Stomach (tissue), 4 donors: ENCODE results near the gene DIP2A.

Experiments
- EP300 ChIP-seq: sonication (generic); formaldehyde crosslinking; IDR thresholded peaks from one replicate; pipeline ENCODE4 v1.6.1; 2017; ENCODE audit warnings: antibody characterized with exemption
- POLR2A ChIP-seq, 4 donors: fragments of 450-650 bp; IDR thresholded peaks; one replicate each; pipeline ENCODE4 v1.6.1; 2016; ENCODE audit warnings: antibody characterized with exemption in 4 of 4, control low read depth in 2 of 4, mild to moderate bottlenecking in 1 of 4, moderate library complexity in 1 of 4
- POLR2AphosphoS5 ChIP-seq, 3 donors: sonication (generic); formaldehyde crosslinking; IDR thresholded peaks; one replicate each; pipeline ENCODE4 v1.6.1; 2016; ENCODE audit warnings: antibody characterized with exemption in 3 of 3
- TF ChIP-seq, protein P1 (sequence below), 7 experiments: fragments of 450-650 bp in 4 of 7; fragments of 200-600 bp in 3 of 7; sonication (generic) in 3 of 7; IDR thresholded peaks; one replicate each; pipeline ENCODE4 v1.5.1; 2016 to 2019; ENCODE audit warnings: antibody characterized with exemption in 7 of 7, control low read depth in 2 of 7, mild to moderate bottlenecking in 1 of 7

DNA sequence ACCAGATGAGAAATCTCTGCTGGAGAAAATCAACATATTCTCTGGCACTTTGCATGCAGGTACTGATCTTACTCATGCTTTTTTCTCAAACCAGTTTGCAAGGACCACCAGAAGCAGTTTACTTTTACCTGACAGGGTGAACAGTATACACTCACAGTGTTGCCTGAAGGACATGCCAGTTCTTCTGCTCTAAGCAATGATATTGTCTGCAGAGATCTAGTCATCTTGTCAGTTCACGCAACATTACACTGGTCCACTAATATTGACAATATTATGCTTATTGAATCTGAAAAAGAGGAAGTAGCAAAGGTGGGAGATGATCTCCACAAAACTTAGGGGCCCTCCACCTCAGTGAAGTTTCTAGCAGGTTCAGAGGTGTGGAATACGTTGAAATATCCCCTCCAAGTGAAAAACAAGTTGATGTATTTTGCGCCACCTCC is 150.0 kb downstream of the DIP2A start:
- TF ChIP-seq, protein P1, sequence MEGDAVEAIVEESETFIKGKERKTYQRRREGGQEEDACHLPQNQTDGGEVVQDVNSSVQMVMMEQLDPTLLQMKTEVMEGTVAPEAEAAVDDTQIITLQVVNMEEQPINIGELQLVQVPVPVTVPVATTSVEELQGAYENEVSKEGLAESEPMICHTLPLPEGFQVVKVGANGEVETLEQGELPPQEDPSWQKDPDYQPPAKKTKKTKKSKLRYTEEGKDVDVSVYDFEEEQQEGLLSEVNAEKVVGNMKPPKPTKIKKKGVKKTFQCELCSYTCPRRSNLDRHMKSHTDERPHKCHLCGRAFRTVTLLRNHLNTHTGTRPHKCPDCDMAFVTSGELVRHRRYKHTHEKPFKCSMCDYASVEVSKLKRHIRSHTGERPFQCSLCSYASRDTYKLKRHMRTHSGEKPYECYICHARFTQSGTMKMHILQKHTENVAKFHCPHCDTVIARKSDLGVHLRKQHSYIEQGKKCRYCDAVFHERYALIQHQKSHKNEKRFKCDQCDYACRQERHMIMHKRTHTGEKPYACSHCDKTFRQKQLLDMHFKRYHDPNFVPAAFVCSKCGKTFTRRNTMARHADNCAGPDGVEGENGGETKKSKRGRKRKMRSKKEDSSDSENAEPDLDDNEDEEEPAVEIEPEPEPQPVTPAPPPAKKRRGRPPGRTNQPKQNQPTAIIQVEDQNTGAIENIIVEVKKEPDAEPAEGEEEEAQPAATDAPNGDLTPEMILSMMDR (IDR thresholded peaks at IDR 0.05): no peak
- TF ChIP-seq POLR2A (IDR thresholded peaks at IDR 0.05) (no peak), EP300 (no peak), POLR2AphosphoS5 (IDR thresholded peaks at IDR 0.05) (no peak)
